NB4 (cell line): ENCODE data around the gene MYH4.

Experiments
- MAX ChIP-seq: IDR thresholded peaks from 2 replicates; pipeline ENCODE4 v1.6.1; 2011; ENCODE audit warnings: low read depth, low read length
- MYC ChIP-seq: IDR thresholded peaks from 2 replicates; pipeline ENCODE4 v1.6.1; 2011; ENCODE audit warnings: low read depth, low read length
- POLR2A ChIP-seq: IDR thresholded peaks from 2 replicates; pipeline ENCODE4 v1.6.1; 2011; ENCODE audit warnings: mild to moderate bottlenecking; ENCODE audit not compliant: insufficient read length; ENCODE audit errors: extremely low read depth
- TF ChIP-seq, protein P1 (sequence below): IDR thresholded peaks from one replicate; pipeline ENCODE4 v1.5.1; 2012; ENCODE audit warnings: low read depth, low read length

DNA sequence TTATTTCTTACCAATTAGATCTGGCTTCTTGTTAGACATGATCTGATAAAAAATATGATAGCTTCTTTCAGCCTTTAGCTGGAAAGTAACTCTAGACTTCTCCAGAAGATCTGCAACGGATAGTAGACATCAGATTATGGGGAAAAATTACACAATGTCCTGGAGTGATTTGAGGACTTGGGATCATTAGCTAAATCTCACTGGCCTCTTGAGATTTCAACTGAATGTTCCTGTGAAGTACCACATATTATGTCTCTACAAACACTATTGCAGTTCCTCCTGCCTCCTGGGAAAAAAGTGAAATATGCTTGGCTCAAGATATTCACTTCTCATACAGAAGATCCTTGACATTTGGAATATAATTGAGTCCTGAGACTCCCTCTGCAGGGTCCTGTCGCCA lies 43.5 kb upstream of the MYH4 start:
- TF ChIP-seq, protein P1, sequence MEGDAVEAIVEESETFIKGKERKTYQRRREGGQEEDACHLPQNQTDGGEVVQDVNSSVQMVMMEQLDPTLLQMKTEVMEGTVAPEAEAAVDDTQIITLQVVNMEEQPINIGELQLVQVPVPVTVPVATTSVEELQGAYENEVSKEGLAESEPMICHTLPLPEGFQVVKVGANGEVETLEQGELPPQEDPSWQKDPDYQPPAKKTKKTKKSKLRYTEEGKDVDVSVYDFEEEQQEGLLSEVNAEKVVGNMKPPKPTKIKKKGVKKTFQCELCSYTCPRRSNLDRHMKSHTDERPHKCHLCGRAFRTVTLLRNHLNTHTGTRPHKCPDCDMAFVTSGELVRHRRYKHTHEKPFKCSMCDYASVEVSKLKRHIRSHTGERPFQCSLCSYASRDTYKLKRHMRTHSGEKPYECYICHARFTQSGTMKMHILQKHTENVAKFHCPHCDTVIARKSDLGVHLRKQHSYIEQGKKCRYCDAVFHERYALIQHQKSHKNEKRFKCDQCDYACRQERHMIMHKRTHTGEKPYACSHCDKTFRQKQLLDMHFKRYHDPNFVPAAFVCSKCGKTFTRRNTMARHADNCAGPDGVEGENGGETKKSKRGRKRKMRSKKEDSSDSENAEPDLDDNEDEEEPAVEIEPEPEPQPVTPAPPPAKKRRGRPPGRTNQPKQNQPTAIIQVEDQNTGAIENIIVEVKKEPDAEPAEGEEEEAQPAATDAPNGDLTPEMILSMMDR, result no peak
- TF ChIP-seq POLR2A (no peak), MYC (no peak), MAX (no peak)
